HCT116 (cell line): ENCODE data around the gene ARHGEF19.

Experiments
- CTCF ChIP-seq, 3 experiments: fragments of 200-600 bp in 1 of 3; sonication (generic) in 1 of 3; IDR thresholded peaks in 2 of 3; conservative IDR thresholded peaks in 1 of 3; 2 replicates each; pipeline ENCODE4 v1.5.1; 2012 to 2017; ENCODE audit warnings: low read depth in 2 of 3, low read length in 2 of 3, antibody characterized with exemption in 1 of 3, borderline replicate concordance in 1 of 3, control low read depth in 1 of 3, mild to moderate bottlenecking in 1 of 3, mixed read lengths in 1 of 3, mixed run types in 1 of 3, moderate library complexity in 1 of 3; ENCODE audit not compliant: insufficient read depth in 1 of 3
- POLR2A ChIP-seq: IDR thresholded peaks from 2 replicates; pipeline ENCODE4 v1.7.0; 2011; ENCODE audit warnings: borderline replicate concordance; ENCODE audit not compliant: insufficient read depth, insufficient read length; ENCODE audit errors: extremely low read depth

GRCh38 chr1:16244650-16245285 lies 32.3 kb upstream of the ARHGEF19 start:
- TF ChIP-seq POLR2A (no peak), CTCF (IDR thresholded peaks at IDR 0.05 in 2 of 3, conservative IDR thresholded peaks at IDR 0.05 in 1 of 3; ENCODE audit: borderline replicate concordance in 1 of 3, insufficient read depth in 1 of 3, low read depth in 2 of 3, low read length in 2 of 3) (no peak)
